HG02759 (cell line): Measurements from ENCODE around the gene SULF2.
A peak's percentile ranks its signal among the peaks of the same experiment; 100 is the strongest.

Experiments used
- ATAC-seq: cut with Tn5 transposase; IDR thresholded peaks from one replicate; pipeline ENCODE4 v1.9.1; 2021; ENCODE audit warnings: mild to moderate bottlenecking, moderate library complexity; ENCODE audit not compliant: unreplicated experiment

The SULF2 gene

GRCh38 chr20:47614703-47615309 is 170.5 kb downstream of the SULF2 start:
- ATAC-seq, result no peak

- ATAC-seq, result no peak
Measured at GRCh38 chr20:47612670-47613069, 172.6 kb downstream of the SULF2 start.

- no peak for ATAC-seq
Measured at GRCh38 chr20:47611785-47612184, 173.5 kb downstream of the SULF2 start.

GRCh38 chr20:47610945-47611250 is 174.4 kb downstream of the SULF2 start:
- no peak for ATAC-seq

- ATAC-seq, result peak; percentile 61
Measured at GRCh38 chr20:47610247-47610944, 174.9 kb downstream of the SULF2 start.

- ATAC-seq, result no peak
Measured at GRCh38 chr20:47609001-47609400, 176.3 kb downstream of the SULF2 start.
